Fibroblast of mammary gland (primary cell): ENCODE data around the gene OR2A12.

Experiments used
- DNase-seq: peaks from one replicate; pipeline ENCODE4 v3.0.0-alpha.2; 2010; ENCODE audit warnings: low read depth
- H3K4me3 ChIP-seq: 2 replicates; pipeline ENCODE4 v1.5.1; 2011; ENCODE audit warnings: low read depth, mild to moderate bottlenecking, low read length, moderate library complexity; ENCODE audit not compliant: control insufficient read depth
- CTCF ChIP-seq: conservative IDR thresholded peaks from 2 replicates; pipeline ENCODE4 v1.5.1; 2011; ENCODE audit warnings: low read depth, low read length, inconsistent platforms; ENCODE audit not compliant: control insufficient read depth, insufficient read depth

Gene OR2A12

DNA sequence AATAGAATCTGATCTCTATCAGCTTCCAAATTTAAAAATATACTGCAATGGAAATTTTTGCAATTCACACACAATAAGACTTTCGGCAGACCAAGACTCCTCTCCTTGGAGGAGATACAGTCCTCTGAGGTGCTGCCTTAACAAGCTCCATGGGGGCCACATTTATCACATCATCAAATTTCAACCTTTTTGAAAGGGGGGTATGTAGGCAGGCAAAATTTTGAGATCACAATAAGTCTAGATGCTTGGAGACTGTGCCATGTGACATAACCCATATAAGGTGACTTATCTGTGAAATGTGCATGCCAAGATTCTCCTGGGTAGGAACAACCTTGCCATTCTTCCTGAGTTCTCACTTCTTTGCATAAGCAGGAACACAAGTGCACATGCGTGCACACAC lies at the start of gene OR2A12:
OR2A12 (plus strand) TSS at position 301 of the 400 bp plus-strand sequence. CDS start 8,830 bp downstream, outside the sequence.
- no peak within 1 kb of the TSS for H3K4me3 ChIP-seq
- no peak for DNase-seq
- TF ChIP-seq CTCF: no peak

DNA sequence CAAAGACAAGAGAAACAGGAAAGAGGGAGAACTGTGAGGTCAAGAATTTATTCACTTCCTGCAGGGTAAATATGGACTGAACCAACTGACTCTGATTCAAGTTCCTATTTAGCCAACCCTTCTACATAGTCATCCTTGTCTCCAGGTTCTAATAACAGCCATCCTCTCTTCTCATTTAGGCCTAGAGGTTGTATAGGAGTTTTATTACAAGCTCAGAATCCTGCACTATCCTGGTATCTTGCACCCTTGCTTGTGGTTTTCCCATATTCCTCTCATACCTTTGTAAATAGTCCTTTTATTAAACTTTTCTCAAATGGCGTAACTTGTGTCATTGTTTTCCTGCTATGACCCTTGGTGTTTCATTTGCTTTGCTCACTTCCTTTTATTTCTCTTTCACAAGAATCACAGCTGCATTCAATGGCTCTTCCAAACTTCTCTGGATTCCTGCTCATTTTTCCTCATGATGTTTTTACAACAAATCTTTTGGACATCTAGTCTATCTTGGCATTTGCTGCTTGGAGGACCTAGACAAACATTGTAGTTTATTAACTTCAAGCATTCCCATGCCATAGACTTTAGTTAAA lies 49.7 kb upstream of the OR2A12 start:
- no peak for TF ChIP-seq CTCF
- DNase-seq: no peak
- H3K4me3 ChIP-seq: no peak overlapping the region

- DNase-seq: no peak
- no peak overlapping the region for H3K4me3 ChIP-seq
- no peak for TF ChIP-seq CTCF
Measured at GRCh38 chr7:144037414-144038035, 48.6 kb upstream of the OR2A12 start.

DNA sequence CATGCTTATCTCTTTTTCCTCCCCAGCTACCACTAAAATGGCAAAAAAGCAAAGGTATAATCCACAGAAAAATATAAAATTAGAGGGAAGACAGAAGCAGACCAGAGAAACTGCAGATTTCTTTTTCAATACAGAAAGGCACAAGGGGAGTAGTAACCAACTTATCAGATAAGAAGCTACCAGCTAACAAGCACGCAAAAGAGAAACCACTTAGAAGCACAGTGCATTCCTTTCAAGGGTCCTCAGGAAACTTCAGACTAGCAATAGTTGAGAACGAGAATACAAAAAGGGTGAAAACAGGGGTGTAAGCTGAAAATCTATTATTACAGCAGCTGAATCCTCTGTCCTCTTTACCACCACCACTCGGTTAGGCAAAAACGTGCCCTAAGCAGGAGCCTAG lies 47.2 kb upstream of the OR2A12 start:
- no peak for DNase-seq
- TF ChIP-seq CTCF: no peak
- no peak overlapping the region for H3K4me3 ChIP-seq

DNA sequence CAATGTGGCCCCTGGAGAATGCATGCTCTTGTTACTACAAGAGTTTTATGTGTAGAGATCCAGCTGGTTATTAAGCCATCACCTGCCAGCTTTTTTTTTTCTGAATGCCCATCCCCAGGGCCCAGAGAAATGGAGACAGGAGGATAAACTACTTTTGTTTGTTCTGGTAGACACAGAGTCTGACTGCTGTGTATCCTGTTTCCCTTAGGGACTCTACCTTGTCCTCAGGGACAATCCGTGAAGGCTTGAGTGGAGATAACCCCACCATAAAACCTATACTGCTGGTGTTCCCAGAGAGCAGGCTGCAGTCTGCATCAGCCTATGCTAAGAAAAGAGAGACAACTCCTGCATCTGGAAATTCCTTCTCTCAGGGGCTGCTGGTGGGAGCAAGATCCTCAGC lies 37.4 kb upstream of the OR2A12 start, which contains the start of gene OR2A5:
OR2A5 (plus strand) TSS at position 301 of the 400 bp plus-strand sequence. CDS start 1,454 bp downstream, outside the sequence.
- TF ChIP-seq CTCF: no peak
- H3K4me3 ChIP-seq: no peak within 1 kb of the TSS
- no peak for DNase-seq

DNA sequence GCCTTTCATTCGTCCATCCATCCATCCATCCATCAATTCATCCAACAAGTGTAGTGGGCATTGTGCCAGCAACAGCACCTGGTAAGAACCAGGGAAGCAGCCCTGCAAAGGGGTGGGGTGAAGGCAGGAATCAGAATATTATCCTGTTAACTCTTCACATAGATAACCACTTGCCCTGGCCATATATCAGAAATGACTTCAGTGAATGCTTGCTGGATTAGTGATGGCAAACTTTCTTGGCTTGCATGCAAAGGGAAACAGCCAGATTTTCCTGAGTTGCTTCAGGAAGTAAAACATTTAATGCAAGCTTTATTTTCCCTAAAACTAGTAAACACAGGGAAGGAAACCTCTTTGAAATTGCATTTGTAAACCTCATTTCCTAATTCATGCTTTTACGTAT lies 36.6 kb upstream of the OR2A12 start:
- no peak for DNase-seq
- TF ChIP-seq CTCF: no peak
- H3K4me3 ChIP-seq: no peak overlapping the region
